Central memory CD8-positive, alpha-beta T cell (primary cell): ENCODE measurements around the gene KIR2DL3.
A peak's percentile ranks its signal among the peaks of the same experiment; 100 is the strongest.
"Not testable (repeated sequence)": the region's sequence is repeated elsewhere in the genome, so short reads cannot be mapped to it uniquely, and the experiment has no call there.

Experiments
- ATAC-seq: fragments of 150-1000 bp; cut with Tn5 transposase; replicated peaks from 2 replicates; pipeline ENCODE4 v1.10.0; 2022; ENCODE audit warnings: mild to moderate bottlenecking, moderate FRiP score, moderate number of reproducible peaks; ENCODE audit not compliant: poor library complexity, severe bottlenecking; ENCODE audit errors: extremely low read depth
- DNase-seq, 2 donors: peaks; one replicate each; pipeline ENCODE4 v3.0.0; 2021; ENCODE audit warnings: low spot score in 2 of 2
- H3K27ac Mint-ChIP-seq: one replicate; pipeline ENCODE4 v1.8.0; 2022; ENCODE audit warnings: low read depth, mild to moderate bottlenecking, moderate library complexity, mixed read lengths
- H3K27me3 Mint-ChIP-seq: one replicate; pipeline ENCODE4 v1.8.0; 2022; ENCODE audit warnings: mixed read lengths
- H3K36me3 Mint-ChIP-seq: one replicate; pipeline ENCODE4 v1.8.0; 2022; ENCODE audit warnings: mild to moderate bottlenecking, moderate library complexity, mixed read lengths; ENCODE audit not compliant: insufficient read depth
- H3K4me1 Mint-ChIP-seq: one replicate; pipeline ENCODE4 v1.8.0; 2022; ENCODE audit warnings: mixed read lengths
- H3K4me3 Mint-ChIP-seq: one replicate; pipeline ENCODE4 v1.8.0; 2022; ENCODE audit warnings: mild to moderate bottlenecking, moderate library complexity, mixed read lengths
- H3K9me3 Mint-ChIP-seq: one replicate; pipeline ENCODE4 v1.8.0; 2022; ENCODE audit warnings: mixed read lengths

The KIR2DL3 gene

DNA sequence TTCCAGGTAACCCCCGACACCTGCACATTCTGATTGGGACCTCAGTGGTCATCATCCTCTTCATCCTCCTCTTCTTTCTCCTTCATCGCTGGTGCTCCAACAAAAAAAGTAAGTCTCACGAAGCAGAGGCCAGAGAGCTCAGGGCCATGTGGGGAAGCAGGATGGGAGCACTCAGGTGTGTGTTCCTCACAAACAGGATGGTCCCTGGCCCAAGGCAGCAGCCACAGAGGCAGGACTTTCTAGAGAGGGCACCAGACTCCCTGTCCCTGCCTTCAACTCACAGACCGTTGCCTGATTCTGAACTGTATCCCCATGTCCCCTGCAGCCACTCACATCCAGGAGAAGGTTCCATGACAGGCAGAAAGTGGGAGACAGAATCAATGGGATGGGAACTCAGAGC is 44.6 kb downstream of the KIR2DL3 start:
- not testable (repeated sequence) for H3K9me3 Mint-ChIP-seq, ATAC-seq, DNase-seq, H3K4me1 Mint-ChIP-seq, H3K4me3 Mint-ChIP-seq, H3K27ac Mint-ChIP-seq, H3K36me3 Mint-ChIP-seq
- H3K27me3 Mint-ChIP-seq: peaks cover 55% of the 10 kb centered on the region

DNA sequence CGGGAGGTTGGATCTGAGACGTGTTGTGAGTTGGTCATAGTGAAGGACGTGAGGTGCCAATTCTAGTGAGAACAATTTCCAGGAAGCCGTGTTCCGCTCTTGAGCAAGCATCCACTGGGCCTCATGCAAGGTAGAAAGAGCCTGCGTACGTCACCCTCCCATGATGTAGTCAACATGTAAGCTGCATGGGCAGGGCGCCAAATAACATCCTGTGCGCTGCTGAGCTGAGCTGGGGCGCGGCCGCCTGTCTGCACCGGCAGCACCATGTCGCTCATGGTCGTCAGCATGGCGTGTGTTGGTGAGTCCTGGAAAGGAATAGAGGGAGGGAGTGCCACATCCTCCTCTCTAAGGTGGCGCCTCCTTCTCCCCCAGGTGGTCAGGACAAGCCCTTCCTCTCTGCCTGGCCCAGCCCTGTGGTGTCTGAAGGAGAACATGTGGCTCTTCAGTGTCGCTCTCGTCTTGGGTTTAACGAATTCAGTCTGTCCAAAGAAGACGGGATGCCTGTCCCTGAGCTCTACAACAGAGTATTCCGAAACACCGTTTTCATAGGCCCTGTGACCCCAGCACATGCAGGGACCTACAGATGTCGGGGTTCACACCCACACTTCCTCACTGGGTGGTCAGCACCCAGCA is 47.9 kb downstream of the KIR2DL3 start:
- not testable (repeated sequence) for H3K4me3 Mint-ChIP-seq

DNA sequence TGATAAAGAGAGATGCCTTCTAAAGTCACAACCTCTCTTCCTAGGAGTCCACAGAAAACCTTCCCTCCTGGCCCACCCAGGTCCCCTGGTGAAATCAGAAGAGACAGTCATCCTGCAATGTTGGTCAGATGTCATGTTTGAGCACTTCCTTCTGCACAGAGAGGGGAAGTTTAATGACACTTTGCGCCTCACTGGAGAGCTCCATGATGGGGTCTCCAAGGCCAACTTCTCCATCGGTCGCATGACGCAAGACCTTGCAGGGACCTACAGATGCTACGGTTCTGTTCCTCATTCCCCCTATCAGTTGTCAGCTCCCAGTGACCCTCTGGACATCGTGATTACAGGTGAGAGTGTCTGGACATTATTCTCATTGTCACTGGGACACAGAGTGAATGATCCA is 49.8 kb downstream of the KIR2DL3 start:
- H3K9me3 Mint-ChIP-seq, H3K4me3 Mint-ChIP-seq, H3K4me1 Mint-ChIP-seq, ATAC-seq, H3K27ac Mint-ChIP-seq, DNase-seq, H3K36me3 Mint-ChIP-seq: not testable (repeated sequence)
- H3K27me3 Mint-ChIP-seq: peaks cover 46% of the 10 kb centered on the region

More for the DNA sequence above, 47.9 kb downstream of the KIR2DL3 start:
- H3K27ac Mint-ChIP-seq, ATAC-seq, H3K36me3 Mint-ChIP-seq, H3K4me1 Mint-ChIP-seq, DNase-seq, H3K9me3 Mint-ChIP-seq: not testable (repeated sequence)
- peaks cover 50% of the 10 kb centered on the region for H3K27me3 Mint-ChIP-seq

DNA sequence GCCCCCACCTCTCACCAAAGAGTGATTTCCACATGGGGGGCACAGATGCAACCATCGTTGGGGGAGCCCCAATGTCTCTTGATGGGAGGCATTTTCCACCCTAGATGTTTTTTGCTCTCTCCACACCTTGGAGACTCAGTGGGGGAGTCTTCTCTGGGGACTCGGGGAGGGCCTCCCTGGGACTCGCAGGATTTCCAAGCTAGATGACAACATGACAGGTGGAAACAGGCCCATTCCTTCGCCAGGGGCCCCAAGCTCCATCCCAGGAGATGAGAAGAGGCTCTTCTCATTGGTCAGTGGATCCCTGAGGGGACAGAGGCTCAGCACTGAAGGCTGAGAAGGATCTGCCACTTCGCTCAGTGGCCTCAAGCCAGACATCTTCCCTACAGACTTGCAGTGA is 52.4 kb downstream of the KIR2DL3 start:
- H3K9me3 Mint-ChIP-seq: no peaks in the 10 kb centered on the region
- H3K36me3 Mint-ChIP-seq: no peaks in the 10 kb centered on the region
- H3K4me1 Mint-ChIP-seq: peaks cover 12% of the 10 kb centered on the region
- ATAC-seq: no peak
- no peak overlapping the region for H3K4me3 Mint-ChIP-seq
- H3K27ac Mint-ChIP-seq: no peak overlapping the region
- peaks cover 31% of the 10 kb centered on the region for H3K27me3 Mint-ChIP-seq
- no peak for DNase-seq

DNA sequence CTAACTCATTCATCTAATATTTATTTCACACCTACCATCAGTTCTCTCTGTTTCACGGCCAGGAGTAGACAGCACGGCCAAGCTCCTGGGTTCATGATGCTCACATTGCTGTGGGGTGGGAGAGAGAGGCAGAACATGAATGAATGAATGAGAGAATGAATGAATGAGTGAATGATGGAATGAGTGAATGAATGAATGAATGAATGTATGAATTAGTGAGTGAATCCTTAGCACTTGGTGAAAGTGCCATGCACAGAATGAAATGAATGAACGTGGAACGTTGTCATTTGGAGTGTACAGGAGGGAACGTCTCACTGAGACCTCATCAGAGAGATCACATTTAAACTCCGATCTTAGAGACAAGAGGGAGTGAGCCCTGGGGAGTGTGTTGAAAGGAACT is 53.2 kb downstream of the KIR2DL3 start:
- ATAC-seq (no peak), DNase-seq (no peak)
- peak overlapping the region; percentile 8 for H3K4me3 Mint-ChIP-seq
- H3K27ac Mint-ChIP-seq: no peak overlapping the region
- H3K4me1 Mint-ChIP-seq: peaks cover 12% of the 10 kb centered on the region
- no peaks in the 10 kb centered on the region for H3K9me3 Mint-ChIP-seq
- no peaks in the 10 kb centered on the region for H3K36me3 Mint-ChIP-seq
- peaks cover 31% of the 10 kb centered on the region for H3K27me3 Mint-ChIP-seq

DNA sequence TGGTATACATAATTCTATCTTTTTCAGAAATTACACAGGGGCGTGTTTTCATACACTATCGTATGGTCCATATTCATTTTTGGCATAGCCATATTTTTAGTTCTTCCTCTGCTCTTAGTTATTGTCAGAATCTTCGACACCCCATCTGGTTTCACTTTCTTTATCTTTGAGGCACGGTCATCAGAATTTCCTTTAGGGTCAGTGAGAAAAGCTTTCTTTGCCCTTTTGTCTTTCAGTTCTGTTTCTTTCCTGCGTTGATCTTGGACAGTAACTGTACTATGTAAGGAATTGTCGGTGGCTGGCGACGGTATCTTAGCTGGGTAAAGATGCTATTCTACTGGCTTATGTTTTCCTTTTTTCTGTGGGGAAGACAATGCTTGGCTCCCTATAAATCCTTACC is 54.5 kb downstream of the KIR2DL3 start:
- ATAC-seq: no peak
- no peaks in the 10 kb centered on the region for H3K9me3 Mint-ChIP-seq
- peak overlapping the region; percentile 56 for H3K27ac Mint-ChIP-seq
- no peak for DNase-seq
- peak overlapping the region; percentile 70 for H3K4me3 Mint-ChIP-seq
- H3K27me3 Mint-ChIP-seq: peaks cover 31% of the 10 kb centered on the region
- peaks cover 12% of the 10 kb centered on the region for H3K4me1 Mint-ChIP-seq
- H3K36me3 Mint-ChIP-seq: no peaks in the 10 kb centered on the region

DNA sequence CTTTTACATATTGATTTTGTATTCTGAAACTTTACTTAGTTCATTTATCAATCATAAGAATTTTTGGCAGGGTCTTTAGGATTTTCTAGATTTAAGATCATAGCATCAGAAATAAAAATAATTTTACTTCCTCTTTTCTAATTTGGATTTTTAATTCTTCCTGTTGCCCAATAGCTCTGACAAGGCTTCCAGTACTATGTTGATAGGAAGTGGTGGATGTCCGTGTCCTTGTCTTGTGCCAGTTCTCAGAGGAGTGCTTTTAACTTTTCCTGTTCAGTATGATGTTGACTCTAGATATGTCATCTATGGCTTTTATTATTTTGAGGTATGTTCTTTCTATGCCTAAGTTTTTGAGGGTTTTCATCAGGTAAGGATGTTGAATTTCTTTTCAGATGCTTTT is 57.4 kb downstream of the KIR2DL3 start:
- DNase-seq: no peak
- Mint-ChIP-seq H3K4me1 (peaks cover 12% of the 10 kb centered on the region), H3K27ac (no peak overlapping the region)

More for the DNA sequence above, 57.4 kb downstream of the KIR2DL3 start:
- Mint-ChIP-seq H3K9me3 (no peaks in the 10 kb centered on the region), H3K27me3 (peaks cover 46% of the 10 kb centered on the region), H3K36me3 (no peaks in the 10 kb centered on the region), H3K4me3 (no peak overlapping the region)
- no peak for ATAC-seq
